ENCODE results near the gene CUL3. TPM values are rescaled to one million over a fixed set of nuclear protein-coding genes. Genes with fewer than 3 reads are reported as not detected.

CUL3 gene
- total and polyA plus RNA-seq, 12 donors: 60.2 to 87.9 (median 69.8) TPM

DNA sequence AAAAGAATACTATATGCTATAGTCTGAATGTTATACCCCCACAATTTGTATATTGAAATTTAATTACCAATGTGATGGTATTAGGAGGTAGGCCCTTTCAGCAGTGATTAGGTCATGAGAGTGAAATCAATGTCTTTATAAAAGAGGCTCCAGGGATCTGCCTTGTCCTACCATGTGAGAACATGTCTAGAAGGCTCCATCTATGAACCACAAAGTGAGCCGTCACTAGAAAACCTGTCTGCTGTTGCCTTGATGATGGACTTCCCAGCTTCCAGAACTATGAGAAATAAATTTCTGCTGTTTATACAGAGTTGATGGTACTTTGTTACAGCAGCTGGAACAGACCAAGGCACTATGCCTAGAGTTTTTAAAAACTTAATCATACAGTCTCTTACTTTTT is 136.9 kb downstream of the CUL3 start:
- ATAC-seq (no peak), DNase-seq (no peak)
- peaks cover 0 to 9% (median 4%) of the 10 kb centered on the region in 7 donors for H3K27me3 ChIP-seq
- no peak overlapping the region for H3K27ac ChIP-seq
- H3K4me1 ChIP-seq: no peaks in the 10 kb centered on the region
- no peaks in the 10 kb centered on the region for H3K36me3 ChIP-seq
- intact Hi-C loops (cut with DNase I): loop anchor here in 6 of 10 donors (2.0 to 10.0 kb wide), 5 partner anchors 83 to 207 kb away; no protein-coding TSS in a partner anchor
- peaks cover 0 to 4% (median 0%) of the 10 kb centered on the region in 11 donors for H3K9me3 ChIP-seq
- TF ChIP-seq, protein P1, sequence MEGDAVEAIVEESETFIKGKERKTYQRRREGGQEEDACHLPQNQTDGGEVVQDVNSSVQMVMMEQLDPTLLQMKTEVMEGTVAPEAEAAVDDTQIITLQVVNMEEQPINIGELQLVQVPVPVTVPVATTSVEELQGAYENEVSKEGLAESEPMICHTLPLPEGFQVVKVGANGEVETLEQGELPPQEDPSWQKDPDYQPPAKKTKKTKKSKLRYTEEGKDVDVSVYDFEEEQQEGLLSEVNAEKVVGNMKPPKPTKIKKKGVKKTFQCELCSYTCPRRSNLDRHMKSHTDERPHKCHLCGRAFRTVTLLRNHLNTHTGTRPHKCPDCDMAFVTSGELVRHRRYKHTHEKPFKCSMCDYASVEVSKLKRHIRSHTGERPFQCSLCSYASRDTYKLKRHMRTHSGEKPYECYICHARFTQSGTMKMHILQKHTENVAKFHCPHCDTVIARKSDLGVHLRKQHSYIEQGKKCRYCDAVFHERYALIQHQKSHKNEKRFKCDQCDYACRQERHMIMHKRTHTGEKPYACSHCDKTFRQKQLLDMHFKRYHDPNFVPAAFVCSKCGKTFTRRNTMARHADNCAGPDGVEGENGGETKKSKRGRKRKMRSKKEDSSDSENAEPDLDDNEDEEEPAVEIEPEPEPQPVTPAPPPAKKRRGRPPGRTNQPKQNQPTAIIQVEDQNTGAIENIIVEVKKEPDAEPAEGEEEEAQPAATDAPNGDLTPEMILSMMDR (IDR thresholded peaks at IDR 0.05): no peak
- H3K4me3 ChIP-seq: no peak overlapping the region
- 90 to 95% methylated on average over 1 of the region's 1 CpG for WGBS, 2 donors

DNA sequence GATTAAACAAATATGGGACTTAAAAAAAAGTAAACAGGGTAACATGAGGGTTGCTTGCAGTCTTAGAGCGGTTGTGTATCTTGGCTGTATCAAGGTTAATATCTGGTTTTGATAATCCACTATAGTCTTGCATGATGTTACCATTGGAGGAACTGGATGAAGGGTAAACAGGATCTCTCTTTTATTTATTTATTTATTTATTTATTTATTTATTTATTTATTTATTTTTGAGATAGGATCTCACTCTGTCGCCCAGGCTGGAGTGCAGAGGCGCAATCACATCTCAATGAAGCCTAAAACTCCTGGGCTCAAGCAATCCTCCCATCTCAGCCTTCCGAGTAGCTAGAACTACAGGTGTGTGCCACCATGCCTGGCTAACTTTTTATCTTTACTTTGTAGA is 140.4 kb downstream of the CUL3 start:
- peaks cover 0 to 22% (median 10%) of the 10 kb centered on the region in 7 donors for H3K27me3 ChIP-seq
- intact Hi-C loops (cut with DNase I): loop anchor here in 8 of 10 donors (5.0 to 10.0 kb wide), 6 partner anchors 42 to 210 kb away; partner anchors contain the start of gene FAM124B (in 1 of the 8)

GRCh38 chr2:224444021-224444420 is 141.1 kb downstream of the CUL3 start:
- Histone ChIP-seq H3K9me3 (no peaks in the 10 kb centered on the region), H3K4me1 (peaks cover 0 to 14% (median 9%) of the 10 kb centered on the region in 9 donors), H3K4me3 (no peak overlapping the region), H3K36me3 (no peaks in the 10 kb centered on the region), H3K27ac (no peak overlapping the region), H3K27me3 (peaks cover 0 to 22% (median 10%) of the 10 kb centered on the region in 7 donors)
- 72 to 76% methylated on average over 5 of the region's 5 CpGs for WGBS, 2 donors
- DNase-seq: no peak
- intact Hi-C loops (cut with DNase I): loop anchor here in 7 of 10 donors (5.0 to 10.0 kb wide), 6 partner anchors 42 to 211 kb away; partner anchors contain the start of gene FAM124B (in 1 of the 7)
- ATAC-seq: no peak
- TF ChIP-seq, protein P1 (IDR thresholded peaks at IDR 0.05): peak in 1 of 9 donors; percentile 9

More for the DNA sequence above, 140.4 kb downstream of the CUL3 start:
- 97% methylated on average over 4 of the region's 4 CpGs for WGBS, 2 donors
- ATAC-seq: no peak
- DNase-seq: no peak
- no peaks in the 10 kb centered on the region for H3K36me3 ChIP-seq
- no peak overlapping the region for H3K27ac ChIP-seq
- TF ChIP-seq, protein P1 (IDR thresholded peaks at IDR 0.05): no peak
- H3K4me3 ChIP-seq: no peak overlapping the region
- no peaks in the 10 kb centered on the region for H3K9me3 ChIP-seq
- H3K4me1 ChIP-seq: peaks cover 0 to 14% (median 9%) of the 10 kb centered on the region in 9 donors

GRCh38 chr2:224442071-224442967 is 142.8 kb downstream of the CUL3 start:
- Histone ChIP-seq H3K27me3 (peaks cover 0 to 22% (median 10%) of the 10 kb centered on the region in 7 donors), H3K4me3 (peak overlapping the region; percentile 41 to 63 (median 58)), H3K27ac (peak overlapping the region in 3 of 10 donors; percentile 8 to 64 (median 53)), H3K9me3 (peaks cover 0 to 10% (median 0%) of the 10 kb centered on the region in 11 donors), H3K4me1 (peaks cover 0 to 14% (median 9%) of the 10 kb centered on the region in 9 donors), H3K36me3 (no peaks in the 10 kb centered on the region)
- TF ChIP-seq, protein P1 (IDR thresholded peaks at IDR 0.05): no peak
- ATAC-seq: peak in 5 of 8 donors; percentile 22 to 67 (median 64)
- 2% methylated on average over 76 to 82 of the region's 82 CpGs for WGBS, 2 donors
- intact Hi-C loops (cut with DNase I): loop anchor here in 7 of 10 donors (5.0 to 10.0 kb wide), 6 partner anchors 40 to 212 kb away; partner anchors contain the start of gene FAM124B (in 1 of the 7)
- peak in 1 of 2 donors; percentile 33 for DNase-seq

All from heart right ventricle (tissue), 16 donors.